Upper lobe of right lung (tissue), 1 donor: ENCODE data around the gene MRPL19. TPM values are rescaled to one million over a fixed set of nuclear protein-coding genes. Genes with fewer than 3 reads are reported as not detected.

Experiments used
- ATAC-seq: fragments of 200-7000 bp; cut with Tn5 transposase; one replicate; pipeline ENCODE4 v1.9.1; 2020; ENCODE audit warnings: mild to moderate bottlenecking, moderate library complexity
- DNase-seq: peaks from one replicate; pipeline ENCODE4 v3.0.0-alpha.2; 2020
- H3K27ac ChIP-seq: fragments of 200-600 bp; one replicate; pipeline ENCODE4 v1.8.0; 2022
- H3K27me3 ChIP-seq: fragments of 200-600 bp; one replicate; pipeline ENCODE4 v1.8.0; 2022; ENCODE audit warnings: mild to moderate bottlenecking
- H3K36me3 ChIP-seq: fragments of 200-600 bp; one replicate; pipeline ENCODE4 v1.8.0; 2022
- H3K4me1 ChIP-seq: fragments of 200-600 bp; one replicate; pipeline ENCODE4 v1.8.0; 2022
- H3K4me3 ChIP-seq: fragments of 200-600 bp; one replicate; pipeline ENCODE4 v1.8.0; 2022; ENCODE audit warnings: mild to moderate bottlenecking
- H3K9me3 ChIP-seq: fragments of 200-600 bp; one replicate; pipeline ENCODE4 v1.8.0; 2022
- intact Hi-C: fragments of 100-400 bp; cut with DNase I; formaldehyde crosslinking; loops from one replicate; pipeline ENCODE4 v1.11.0; 2022
- total RNA-seq: library from RNA; stranded (reverse); fragmentation: NEBNext Ultra II Directional; extraction: Animal tissue kit (Norgen Biotek cat#: 25700); gene quantifications from one replicate; pipeline ENCODE4 v1.2.1, GENCODE V29; 2021
- TF ChIP-seq, protein P1 (sequence below): fragments of 200-600 bp; IDR thresholded peaks from one replicate; pipeline ENCODE4 v1.8.0; 2022; ENCODE audit warnings: antibody characterized with exemption
- donor health status: DM: no; HTN: yes; CAD: no; lungs with severe emphysema.

The MRPL19 gene
- total RNA-seq, 1 donor from 2014 or later = 41.0 TPM

DNA sequence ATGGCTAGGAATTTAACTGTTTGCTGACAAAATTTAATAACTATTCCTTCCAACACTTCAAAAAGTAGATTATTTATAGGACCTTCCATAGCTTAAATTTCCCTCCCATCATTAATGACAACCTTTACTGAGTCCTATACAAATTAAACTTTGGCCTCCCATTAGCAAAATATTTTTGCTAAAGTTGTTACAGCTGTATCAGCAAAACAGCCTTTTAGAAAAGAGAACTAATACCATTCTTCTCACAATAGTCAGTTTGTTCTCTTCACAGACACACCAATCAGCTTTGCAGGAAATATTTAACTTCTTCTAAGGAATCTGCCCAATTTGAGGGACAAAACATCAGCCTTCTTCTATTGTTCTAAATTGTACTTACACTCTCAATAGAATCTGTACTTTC lies 76.1 kb downstream of the MRPL19 start:
- ATAC-seq (no peak), DNase-seq (no peak)
- intact Hi-C loops = no loop called here

GRCh38 chr2:75728614-75729419 lies 82.2 kb downstream of the MRPL19 start:
- Histone ChIP-seq H3K27me3 (peaks cover 9% of the 10 kb centered on the region), H3K36me3 (no peaks in the 10 kb centered on the region), H3K4me3 (no peak overlapping the region), H3K4me1 (no peaks in the 10 kb centered on the region), H3K27ac (no peak overlapping the region), H3K9me3 (no peaks in the 10 kb centered on the region)
- TF ChIP-seq, protein P1, sequence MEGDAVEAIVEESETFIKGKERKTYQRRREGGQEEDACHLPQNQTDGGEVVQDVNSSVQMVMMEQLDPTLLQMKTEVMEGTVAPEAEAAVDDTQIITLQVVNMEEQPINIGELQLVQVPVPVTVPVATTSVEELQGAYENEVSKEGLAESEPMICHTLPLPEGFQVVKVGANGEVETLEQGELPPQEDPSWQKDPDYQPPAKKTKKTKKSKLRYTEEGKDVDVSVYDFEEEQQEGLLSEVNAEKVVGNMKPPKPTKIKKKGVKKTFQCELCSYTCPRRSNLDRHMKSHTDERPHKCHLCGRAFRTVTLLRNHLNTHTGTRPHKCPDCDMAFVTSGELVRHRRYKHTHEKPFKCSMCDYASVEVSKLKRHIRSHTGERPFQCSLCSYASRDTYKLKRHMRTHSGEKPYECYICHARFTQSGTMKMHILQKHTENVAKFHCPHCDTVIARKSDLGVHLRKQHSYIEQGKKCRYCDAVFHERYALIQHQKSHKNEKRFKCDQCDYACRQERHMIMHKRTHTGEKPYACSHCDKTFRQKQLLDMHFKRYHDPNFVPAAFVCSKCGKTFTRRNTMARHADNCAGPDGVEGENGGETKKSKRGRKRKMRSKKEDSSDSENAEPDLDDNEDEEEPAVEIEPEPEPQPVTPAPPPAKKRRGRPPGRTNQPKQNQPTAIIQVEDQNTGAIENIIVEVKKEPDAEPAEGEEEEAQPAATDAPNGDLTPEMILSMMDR = no peak
- no peak for DNase-seq
- peak; percentile 59 for ATAC-seq
- intact Hi-C loops = no loop called here

More for the DNA sequence above, 76.1 kb downstream of the MRPL19 start:
- Histone ChIP-seq H3K27ac (no peak overlapping the region), H3K36me3 (no peaks in the 10 kb centered on the region), H3K9me3 (no peaks in the 10 kb centered on the region), H3K4me3 (no peak overlapping the region), H3K4me1 (no peaks in the 10 kb centered on the region), H3K27me3 (peaks cover 2% of the 10 kb centered on the region)
- TF ChIP-seq, protein P1 = no peak

- Histone ChIP-seq H3K4me3 (no peak overlapping the region), H3K27ac (no peak overlapping the region), H3K9me3 (no peaks in the 10 kb centered on the region), H3K4me1 (no peaks in the 10 kb centered on the region), H3K36me3 (no peaks in the 10 kb centered on the region), H3K27me3 (peaks cover 9% of the 10 kb centered on the region)
- TF ChIP-seq, protein P1 = peak; percentile 13
- intact Hi-C loops = no loop called here
- no peak for DNase-seq
- no peak for ATAC-seq
Observed at GRCh38 chr2:75729861-75730260, 83.3 kb downstream of the MRPL19 start.

DNA sequence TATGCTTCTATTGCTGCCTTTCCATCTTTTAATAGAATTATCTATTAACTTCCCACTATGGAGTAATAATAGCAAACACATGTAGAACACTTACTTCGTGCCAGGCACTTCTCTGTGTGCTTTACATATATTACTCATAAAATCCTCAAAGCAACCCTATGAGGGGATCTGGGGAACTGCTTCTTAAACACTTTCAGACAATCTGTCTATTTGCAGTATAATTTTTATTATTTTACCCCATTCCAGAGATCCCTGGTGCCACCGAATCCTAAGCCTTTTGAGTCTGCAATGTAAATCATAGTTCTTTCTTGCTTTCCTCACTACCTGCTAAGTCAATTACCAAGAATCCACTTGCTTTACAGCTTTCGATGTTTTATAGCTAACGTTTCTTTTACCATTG lies 89.7 kb downstream of the MRPL19 start:
- intact Hi-C loops = no loop called here
- DNase-seq (no peak), ATAC-seq (no peak)
- H3K27me3 ChIP-seq = peaks cover 3% of the 10 kb centered on the region
- no peak overlapping the region for H3K4me3 ChIP-seq
- no peak overlapping the region for H3K27ac ChIP-seq
- H3K4me1 ChIP-seq = no peaks in the 10 kb centered on the region
- TF ChIP-seq, protein P1 = no peak
- no peaks in the 10 kb centered on the region for H3K36me3 ChIP-seq
- no peaks in the 10 kb centered on the region for H3K9me3 ChIP-seq

GRCh38 chr2:75737961-75738360 lies 91.4 kb downstream of the MRPL19 start:
- intact Hi-C loops = no loop called here
- H3K4me3 ChIP-seq = no peak overlapping the region
- TF ChIP-seq, protein P1 = no peak
- no peaks in the 10 kb centered on the region for H3K36me3 ChIP-seq
- H3K27me3 ChIP-seq = peaks cover 3% of the 10 kb centered on the region
- DNase-seq (no peak), ATAC-seq (no peak)
- H3K9me3 ChIP-seq = no peaks in the 10 kb centered on the region
- H3K27ac ChIP-seq = no peak overlapping the region
- H3K4me1 ChIP-seq = no peaks in the 10 kb centered on the region

Other genes starting within 250 kb of the MRPL19 start
- gene EVA1A, start 85.8 kb upstream of the MRPL19 start, total RNA-seq = 41.9 TPM
- gene GCFC2, start 64.1 kb downstream of the MRPL19 start, total RNA-seq = 19.5 TPM